ENCODE measurements around the gene PRCD.

Gene PRCD

DNA sequence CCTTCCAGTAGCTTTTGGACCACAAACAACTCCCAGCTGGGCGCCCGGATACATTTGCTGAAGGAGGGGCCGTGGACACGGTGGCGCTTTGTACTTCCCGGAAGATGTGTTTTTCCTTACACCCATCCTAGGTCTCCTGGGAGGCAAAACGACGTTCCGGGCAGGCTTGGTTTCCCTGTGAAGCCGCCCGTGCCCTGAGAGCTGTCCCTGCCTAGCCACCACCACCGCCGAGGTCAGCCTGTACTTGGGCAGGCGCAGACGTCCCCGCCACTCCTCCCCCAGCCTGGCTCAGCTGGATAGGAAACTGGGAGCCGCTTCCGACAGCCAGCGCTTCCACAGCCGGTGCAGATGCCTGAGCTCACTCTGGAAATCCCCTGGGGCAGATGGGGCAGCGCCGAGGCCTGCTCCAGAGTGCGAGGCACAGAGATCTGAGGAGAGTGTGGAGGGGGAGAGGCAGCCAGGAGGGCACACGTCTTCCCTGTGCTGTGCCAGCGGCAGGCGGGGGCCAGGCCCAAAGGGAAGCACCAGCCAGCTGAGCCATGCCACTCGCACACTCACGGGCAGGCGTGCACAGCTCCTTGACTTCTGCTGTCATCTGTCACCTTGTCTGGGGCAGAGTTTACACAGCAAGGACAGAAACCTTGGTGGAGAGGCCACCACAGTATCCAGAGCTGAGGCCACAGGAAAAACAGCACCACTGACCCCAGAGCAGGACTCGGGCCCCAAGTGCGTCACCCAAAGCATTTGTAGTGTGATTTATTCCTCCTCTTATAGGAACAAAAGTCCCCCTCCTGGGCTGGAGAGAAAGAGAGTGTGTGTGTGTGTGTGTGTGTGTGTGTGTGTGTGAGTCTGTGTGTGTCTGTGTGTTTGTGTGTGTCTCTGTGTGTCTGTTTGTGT is 41.6 kb upstream of the PRCD start:
- H3K4me1 ChIP-seq (ENCODE audit: control insufficient read depth in 2 of 2, insufficient read depth in 2 of 2, low read length in 2 of 2), result peaks cover 34 to 58% of the 10 kb centered on the region in 2 donors
- peak overlapping the region; percentile 54 to 67 for H3K27ac ChIP-seq (ENCODE audit: low read depth in 2 of 2, low read length in 2 of 2)
- H3K9ac ChIP-seq (ENCODE audit: low read depth in 1 of 2, low read length in 2 of 2), result peak overlapping the region; percentile 40 to 41
- H3K4me3 ChIP-seq (ENCODE audit: low read length in 2 of 2), result peak overlapping the region; percentile 27 to 37
- H3K36me3 ChIP-seq (ENCODE audit: control insufficient read depth in 2 of 2, insufficient read depth in 2 of 2, low read length in 2 of 2), result no peaks in the 10 kb centered on the region
- no peaks in the 10 kb centered on the region for H3K9me3 ChIP-seq (ENCODE audit: control insufficient read depth in 2 of 2, low read length in 2 of 2)
- H3K27me3 ChIP-seq (ENCODE audit: control insufficient read depth in 2 of 2, insufficient read depth in 2 of 2, low read length in 2 of 2), result no peaks in the 10 kb centered on the region

DNA sequence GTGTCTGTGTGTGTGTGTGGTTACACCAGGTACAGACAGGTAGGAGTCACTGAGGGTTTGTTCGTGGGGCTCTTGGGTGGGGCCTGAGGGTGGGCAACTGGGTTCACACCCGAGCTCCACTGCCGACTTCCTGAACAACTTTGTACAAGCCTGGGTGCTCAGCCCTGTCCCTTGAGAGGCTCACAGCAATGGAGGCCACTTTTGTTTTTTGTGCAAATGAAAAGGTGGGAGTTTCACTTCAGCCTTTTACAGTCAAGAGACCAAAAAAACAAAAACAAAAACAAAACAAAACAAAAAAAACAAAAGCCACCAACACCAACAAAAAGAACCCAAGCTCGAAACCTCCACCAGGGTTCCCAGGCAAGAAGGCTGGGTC is 41.0 kb upstream of the PRCD start:
- H3K27me3 ChIP-seq (ENCODE audit: control insufficient read depth in 2 of 2, insufficient read depth in 2 of 2, low read length in 2 of 2), result no peaks in the 10 kb centered on the region
- peak overlapping the region; percentile 54 to 67 for H3K27ac ChIP-seq (ENCODE audit: low read depth in 2 of 2, low read length in 2 of 2)
- no peaks in the 10 kb centered on the region for H3K9me3 ChIP-seq (ENCODE audit: control insufficient read depth in 2 of 2, low read length in 2 of 2)
- H3K4me1 ChIP-seq (ENCODE audit: control insufficient read depth in 2 of 2, insufficient read depth in 2 of 2, low read length in 2 of 2), result peaks cover 29 to 51% of the 10 kb centered on the region in 2 donors
- H3K9ac ChIP-seq (ENCODE audit: low read depth in 1 of 2, low read length in 2 of 2), result no peak overlapping the region
- peak overlapping the region in 1 of 2 donors; percentile 70 for H3K4me3 ChIP-seq (ENCODE audit: low read length in 2 of 2)
- H3K36me3 ChIP-seq (ENCODE audit: control insufficient read depth in 2 of 2, insufficient read depth in 2 of 2, low read length in 2 of 2), result no peaks in the 10 kb centered on the region

DNA sequence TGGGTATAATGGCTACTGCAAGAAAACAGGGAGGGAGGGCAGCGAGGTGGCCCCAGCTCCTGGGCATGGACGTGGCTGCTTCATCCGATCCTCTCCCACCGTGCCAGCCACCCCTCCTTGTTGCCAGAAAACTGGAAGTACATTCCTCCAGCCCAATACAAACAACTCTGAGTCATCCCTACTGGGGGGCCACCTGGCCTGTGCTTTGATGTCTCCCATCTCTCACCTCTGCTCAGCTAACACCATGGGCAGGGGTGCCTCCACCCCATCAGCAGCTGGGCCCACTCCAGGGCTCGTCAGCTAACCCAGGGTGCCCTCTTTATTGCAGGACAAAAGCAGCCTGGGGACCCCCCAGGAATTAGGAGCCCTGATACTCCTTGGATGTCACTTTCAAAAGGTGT is 40.6 kb upstream of the PRCD start:
- peak overlapping the region in 1 of 2 donors; percentile 38 for H3K9ac ChIP-seq (ENCODE audit: low read depth in 1 of 2, low read length in 2 of 2)
- no peaks in the 10 kb centered on the region for H3K36me3 ChIP-seq (ENCODE audit: control insufficient read depth in 2 of 2, insufficient read depth in 2 of 2, low read length in 2 of 2)

DNA sequence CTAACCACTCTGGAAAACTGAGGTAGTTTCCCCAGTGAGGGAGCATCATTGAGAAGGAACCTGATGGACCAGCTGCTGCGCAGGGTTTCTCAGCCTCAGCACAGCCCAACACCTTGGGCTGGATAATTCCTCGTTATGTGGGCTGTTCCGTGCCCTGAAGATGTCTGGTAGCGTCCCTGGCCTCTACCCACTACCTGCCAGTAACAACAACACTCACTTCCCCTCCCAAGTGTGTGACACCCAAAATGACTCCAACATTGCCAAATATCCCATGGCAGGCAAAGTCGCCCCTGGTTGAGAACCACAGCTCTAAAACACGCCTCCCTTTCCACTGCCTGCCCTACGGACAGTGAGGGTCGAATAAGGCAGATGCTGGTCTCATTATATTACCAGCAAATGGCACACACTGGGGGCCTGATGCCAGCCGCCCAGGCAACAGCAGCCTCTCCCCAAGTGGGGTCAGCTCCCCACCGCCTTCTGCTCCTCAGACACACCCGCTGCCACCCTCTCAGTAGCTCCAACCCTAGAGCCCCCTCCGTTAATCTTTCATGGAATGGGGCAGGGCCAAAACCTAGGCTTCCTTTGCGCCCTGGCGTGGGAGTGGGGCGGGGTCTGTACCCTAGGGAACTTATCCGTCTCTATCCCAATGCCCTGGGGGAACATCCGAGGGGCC is 39.6 kb upstream of the PRCD start:
- H3K36me3 ChIP-seq (ENCODE audit: control insufficient read depth in 2 of 2, insufficient read depth in 2 of 2, low read length in 2 of 2), result no peaks in the 10 kb centered on the region
- peak overlapping the region; percentile 61 to 70 for H3K9ac ChIP-seq (ENCODE audit: low read depth in 1 of 2, low read length in 2 of 2)
- H3K4me3 ChIP-seq (ENCODE audit: low read length in 2 of 2), result peak overlapping the region; percentile 70 to 80
- peaks cover 29 to 47% of the 10 kb centered on the region in 2 donors for H3K4me1 ChIP-seq (ENCODE audit: control insufficient read depth in 2 of 2, insufficient read depth in 2 of 2, low read length in 2 of 2)
- H3K27ac ChIP-seq (ENCODE audit: low read depth in 2 of 2, low read length in 2 of 2), result peak overlapping the region; percentile 63 to 76
- H3K27me3 ChIP-seq (ENCODE audit: control insufficient read depth in 2 of 2, insufficient read depth in 2 of 2, low read length in 2 of 2), result no peaks in the 10 kb centered on the region
- no peaks in the 10 kb centered on the region for H3K9me3 ChIP-seq (ENCODE audit: control insufficient read depth in 2 of 2, low read length in 2 of 2)

More for the DNA sequence above, 40.6 kb upstream of the PRCD start:
- Histone ChIP-seq H3K9me3 (ENCODE audit: control insufficient read depth in 2 of 2, low read length in 2 of 2) (no peaks in the 10 kb centered on the region), H3K4me3 (ENCODE audit: low read length in 2 of 2) (peak overlapping the region in 1 of 2 donors; percentile 70), H3K4me1 (ENCODE audit: control insufficient read depth in 2 of 2, insufficient read depth in 2 of 2, low read length in 2 of 2) (peaks cover 29 to 47% of the 10 kb centered on the region in 2 donors), H3K27me3 (ENCODE audit: control insufficient read depth in 2 of 2, insufficient read depth in 2 of 2, low read length in 2 of 2) (no peaks in the 10 kb centered on the region), H3K27ac (ENCODE audit: low read depth in 2 of 2, low read length in 2 of 2) (peak overlapping the region; percentile 54 to 67)

DNA sequence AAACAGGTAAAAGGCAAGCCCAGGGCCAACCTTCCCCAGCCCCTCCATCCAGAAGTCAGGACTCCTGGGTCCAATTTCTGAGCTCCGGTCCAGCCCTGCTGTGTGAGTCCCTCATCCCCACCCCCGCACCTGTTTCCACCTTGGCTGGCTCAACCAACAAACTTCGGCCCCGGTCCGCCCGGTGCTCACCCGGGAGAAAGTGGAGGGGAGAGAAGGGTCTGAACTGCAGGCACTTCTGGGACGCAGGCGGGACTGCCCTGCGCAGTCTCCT is 39.2 kb upstream of the PRCD start:
- Histone ChIP-seq H3K27ac (ENCODE audit: low read depth in 2 of 2, low read length in 2 of 2) (peak overlapping the region; percentile 63 to 76), H3K9me3 (ENCODE audit: control insufficient read depth in 2 of 2, low read length in 2 of 2) (no peaks in the 10 kb centered on the region), H3K36me3 (ENCODE audit: control insufficient read depth in 2 of 2, insufficient read depth in 2 of 2, low read length in 2 of 2) (no peaks in the 10 kb centered on the region), H3K4me3 (ENCODE audit: low read length in 2 of 2) (peak overlapping the region; percentile 70 to 80), H3K4me1 (ENCODE audit: control insufficient read depth in 2 of 2, insufficient read depth in 2 of 2, low read length in 2 of 2) (peaks cover 29 to 46% of the 10 kb centered on the region in 2 donors), H3K9ac (ENCODE audit: low read depth in 1 of 2, low read length in 2 of 2) (peak overlapping the region; percentile 61 to 70), H3K27me3 (ENCODE audit: control insufficient read depth in 2 of 2, insufficient read depth in 2 of 2, low read length in 2 of 2) (no peaks in the 10 kb centered on the region)

GRCh38 chr17:76501018-76501826 is 38.6 kb upstream of the PRCD start, which contains the start of gene RHBDF2:
RHBDF2 (minus strand) TSS chr17:76501423; CDS start chr17:76481524, 19,899 bp downstream.
- no peaks in the 10 kb centered on the region for H3K36me3 ChIP-seq (ENCODE audit: control insufficient read depth in 2 of 2, insufficient read depth in 2 of 2, low read length in 2 of 2)
- H3K9me3 ChIP-seq (ENCODE audit: control insufficient read depth in 2 of 2, low read length in 2 of 2), result no peaks in the 10 kb centered on the region
- H3K27me3 ChIP-seq (ENCODE audit: control insufficient read depth in 2 of 2, insufficient read depth in 2 of 2, low read length in 2 of 2), result no peaks in the 10 kb centered on the region
- H3K9ac ChIP-seq (ENCODE audit: low read depth in 1 of 2, low read length in 2 of 2), result peak within 1 kb of the TSS; percentile 61 to 70
- peak within 1 kb of the TSS; percentile 72 to 80 for H3K4me3 ChIP-seq (ENCODE audit: low read length in 2 of 2)
- H3K4me1 ChIP-seq (ENCODE audit: control insufficient read depth in 2 of 2, insufficient read depth in 2 of 2, low read length in 2 of 2), result peaks cover 29 to 42% of the 10 kb centered on the region in 2 donors
- H3K27ac ChIP-seq (ENCODE audit: low read depth in 2 of 2, low read length in 2 of 2), result peak within 1 kb of the TSS; percentile 63 to 76

DNA sequence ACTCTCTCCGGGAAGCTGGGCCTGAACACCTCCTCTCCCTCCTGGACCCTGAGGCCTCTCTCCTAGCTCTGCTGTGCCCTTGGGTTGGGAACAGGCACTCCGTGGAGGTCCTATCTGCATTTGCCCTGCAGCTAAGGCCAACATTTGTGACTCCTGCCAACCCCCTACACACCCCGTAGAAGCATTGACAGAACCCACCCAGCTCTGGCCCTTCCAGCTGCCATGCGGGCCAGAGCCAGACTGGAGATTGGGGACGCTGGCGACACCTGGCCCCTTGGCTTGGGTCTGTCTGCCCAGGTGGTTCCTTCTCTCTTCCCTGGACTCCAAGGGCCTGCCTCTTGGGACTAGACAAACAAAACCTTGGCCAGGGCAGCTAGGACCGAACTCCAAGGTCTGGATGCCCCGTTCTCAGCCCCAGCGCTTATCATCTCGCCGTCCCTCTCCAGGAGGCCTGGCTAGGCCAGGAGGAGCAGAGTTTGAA is 38.0 kb upstream of the PRCD start:
- no peaks in the 10 kb centered on the region for H3K36me3 ChIP-seq (ENCODE audit: control insufficient read depth in 2 of 2, insufficient read depth in 2 of 2, low read length in 2 of 2)
- H3K4me3 ChIP-seq (ENCODE audit: low read length in 2 of 2), result peak overlapping the region; percentile 72 to 80
- peaks cover 29 to 39% of the 10 kb centered on the region in 2 donors for H3K4me1 ChIP-seq (ENCODE audit: control insufficient read depth in 2 of 2, insufficient read depth in 2 of 2, low read length in 2 of 2)
- no peaks in the 10 kb centered on the region for H3K9me3 ChIP-seq (ENCODE audit: control insufficient read depth in 2 of 2, low read length in 2 of 2)
- H3K27ac ChIP-seq (ENCODE audit: low read depth in 2 of 2, low read length in 2 of 2), result peak overlapping the region; percentile 26 to 76
- peak overlapping the region; percentile 54 to 63 for H3K9ac ChIP-seq (ENCODE audit: low read depth in 1 of 2, low read length in 2 of 2)
- peaks cover 0 to 4% of the 10 kb centered on the region in 2 donors for H3K27me3 ChIP-seq (ENCODE audit: control insufficient read depth in 2 of 2, insufficient read depth in 2 of 2, low read length in 2 of 2)

- peaks cover 29 to 33% of the 10 kb centered on the region in 2 donors for H3K4me1 ChIP-seq (ENCODE audit: control insufficient read depth in 2 of 2, insufficient read depth in 2 of 2, low read length in 2 of 2)
- no peak overlapping the region for H3K4me3 ChIP-seq (ENCODE audit: low read length in 2 of 2)
- peak overlapping the region in 1 of 2 donors; percentile 76 for H3K27ac ChIP-seq (ENCODE audit: low read depth in 2 of 2, low read length in 2 of 2)
- no peak overlapping the region for H3K9ac ChIP-seq (ENCODE audit: low read depth in 1 of 2, low read length in 2 of 2)
- H3K9me3 ChIP-seq (ENCODE audit: control insufficient read depth in 2 of 2, low read length in 2 of 2), result no peaks in the 10 kb centered on the region
- H3K36me3 ChIP-seq (ENCODE audit: control insufficient read depth in 2 of 2, insufficient read depth in 2 of 2, low read length in 2 of 2), result no peaks in the 10 kb centered on the region
- peaks cover 0 to 5% of the 10 kb centered on the region in 2 donors for H3K27me3 ChIP-seq (ENCODE audit: control insufficient read depth in 2 of 2, insufficient read depth in 2 of 2, low read length in 2 of 2)
Measured at GRCh38 chr17:76502341-76503211, 37.3 kb upstream of the PRCD start.

DNA sequence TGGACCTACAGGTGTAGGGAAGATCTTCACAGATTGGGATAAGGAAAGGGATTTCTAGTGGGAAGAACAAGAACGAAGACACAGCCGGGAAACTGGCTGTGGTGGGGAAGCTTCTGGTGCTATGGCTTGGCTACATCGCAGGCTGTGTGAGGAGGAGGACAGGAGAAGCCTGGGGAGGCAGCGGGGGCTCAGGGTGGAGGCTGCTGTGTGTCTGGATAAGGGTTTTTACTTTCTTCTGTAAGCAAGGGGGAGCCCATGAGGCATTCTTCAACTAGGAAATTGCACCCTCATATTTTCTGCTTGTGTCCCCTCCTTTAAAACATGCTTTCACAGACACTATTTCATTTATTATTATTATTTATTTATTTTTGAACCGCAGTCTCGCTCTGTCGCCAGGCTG is 35.7 kb upstream of the PRCD start:
- Histone ChIP-seq H3K9me3 (ENCODE audit: control insufficient read depth in 2 of 2, low read length in 2 of 2) (no peaks in the 10 kb centered on the region), H3K4me1 (ENCODE audit: control insufficient read depth in 2 of 2, insufficient read depth in 2 of 2, low read length in 2 of 2) (peaks cover 18 to 19% of the 10 kb centered on the region in 2 donors), H3K27me3 (ENCODE audit: control insufficient read depth in 2 of 2, insufficient read depth in 2 of 2, low read length in 2 of 2) (peaks cover 0 to 5% of the 10 kb centered on the region in 2 donors)

More for the DNA sequence above, 35.7 kb upstream of the PRCD start:
- Histone ChIP-seq H3K4me3 (ENCODE audit: low read length in 2 of 2) (no peak overlapping the region), H3K27ac (ENCODE audit: low read depth in 2 of 2, low read length in 2 of 2) (no peak overlapping the region), H3K9ac (ENCODE audit: low read depth in 1 of 2, low read length in 2 of 2) (no peak overlapping the region), H3K36me3 (ENCODE audit: control insufficient read depth in 2 of 2, insufficient read depth in 2 of 2, low read length in 2 of 2) (no peaks in the 10 kb centered on the region)
